HEK293 (cell line): ENCODE data around the gene PAF1.
A peak's percentile ranks its signal among the peaks of the same experiment; 100 is the strongest.

ENCODE experiments used
- CTCF ChIA-PET: fragments of 350-600 bp; formaldehyde crosslinking; extraction: SDS; loops from one replicate; lab custom pipeline; 2021; ENCODE audit warnings: antibody characterized with exemption; lab: Yijun Ruan, JAX
- POLR2A ChIA-PET: fragments of 300-600 bp; formaldehyde crosslinking; extraction: SDS; loops from one replicate; lab custom pipeline; 2020; ENCODE audit warnings: antibody characterized with exemption, inconsistent platforms; lab: Yijun Ruan, JAX
- H3K27ac ChIP-seq: fragments of 200-500 bp; sonication (Bioruptor generic); 2 replicates; pipeline ENCODE4 v1.5.1; 2014; ENCODE audit warnings: low read depth, low read length, control low read depth, inconsistent platforms; ENCODE audit errors: extremely low read depth
- H3K36me3 ChIP-seq, 2 experiments: fragments of 200-500 bp in 1 of 2; sonication (Bioruptor generic) in 1 of 2; 1 replicate in 1 of 2; 2 replicates in 1 of 2; pipeline ENCODE4 v1.5.1; 2014 to 2017; ENCODE audit warnings: inconsistent platforms in 2 of 2, low read length in 2 of 2; ENCODE audit not compliant: control insufficient read depth in 2 of 2, insufficient read depth in 1 of 2
- H3K4me1 ChIP-seq: fragments of 200-500 bp; sonication (Bioruptor generic); 2 replicates; pipeline ENCODE4 v1.5.1; 2014; ENCODE audit warnings: mild to moderate bottlenecking, low read length, inconsistent platforms; ENCODE audit not compliant: control insufficient read depth, insufficient read depth
- H3K4me3 ChIP-seq: 2 replicates; pipeline ENCODE4 v1.5.1; 2011; ENCODE audit warnings: low read depth, mild to moderate bottlenecking, control low read depth, low read length, moderate library complexity
- H3K9me3 ChIP-seq: fragments of 200-500 bp; sonication (Bioruptor generic); 2 replicates; pipeline ENCODE4 v1.5.1; 2014; ENCODE audit warnings: low read depth, low read length, inconsistent platforms; ENCODE audit not compliant: control insufficient read depth, insufficient read depth
- FEZF1 ChIP-seq: fragments of 450-650 bp; formaldehyde crosslinking; IDR thresholded peaks from 2 replicates; pipeline ENCODE4 v1.5.1; 2016; ENCODE audit warnings: missing biosample characterization, missing genetic modification characterization
- SP7 ChIP-seq: fragments of 450-650 bp; formaldehyde crosslinking; IDR thresholded peaks from 2 replicates; pipeline ENCODE4 v1.5.1; 2016; ENCODE audit warnings: missing biosample characterization, missing genetic modification characterization
- YY1 ChIP-seq: fragments of 450-650 bp; formaldehyde crosslinking; IDR thresholded peaks from 2 replicates; pipeline ENCODE4 v1.5.1; 2018; ENCODE audit warnings: missing biosample characterization, missing genetic modification characterization
- ZNF121 ChIP-seq: fragments of 450-650 bp; formaldehyde crosslinking; IDR thresholded peaks from 2 replicates; pipeline ENCODE4 v1.5.1; 2016; ENCODE audit warnings: missing biosample characterization, missing genetic modification characterization
- ZNF175 ChIP-seq: fragments of 450-650 bp; formaldehyde crosslinking; IDR thresholded peaks from 2 replicates; pipeline ENCODE4 v1.5.1; 2016; ENCODE audit warnings: missing biosample characterization, missing genetic modification characterization
- ZNF433 ChIP-seq: fragments of 450-650 bp; formaldehyde crosslinking; IDR thresholded peaks from 2 replicates; pipeline ENCODE4 v1.5.1; 2016; ENCODE audit warnings: missing biosample characterization, missing genetic modification characterization, low read depth
- ZNF48 ChIP-seq: fragments of 450-650 bp; formaldehyde crosslinking; IDR thresholded peaks from 2 replicates; pipeline ENCODE4 v1.5.1; 2016; ENCODE audit warnings: missing biosample characterization, missing genetic modification characterization
- ZNF518A ChIP-seq: fragments of 450-650 bp; formaldehyde crosslinking; conservative IDR thresholded peaks from 2 replicates; pipeline ENCODE4 v1.5.1; 2016; ENCODE audit warnings: low read depth, missing biosample characterization, missing genetic modification characterization
- ZNF600 ChIP-seq: fragments of 450-650 bp; formaldehyde crosslinking; IDR thresholded peaks from 2 replicates; pipeline ENCODE4 v1.5.1; 2016; ENCODE audit warnings: missing biosample characterization, missing genetic modification characterization
- ZNF629 ChIP-seq: fragments of 450-650 bp; formaldehyde crosslinking; IDR thresholded peaks from 2 replicates; pipeline ENCODE4 v1.5.1; 2017; ENCODE audit warnings: missing biosample characterization, missing genetic modification characterization
- ZNF791 ChIP-seq: fragments of 450-650 bp; formaldehyde crosslinking; IDR thresholded peaks from 2 replicates; pipeline ENCODE4 v1.5.1; 2016; ENCODE audit warnings: missing biosample characterization, missing genetic modification characterization
- TF ChIP-seq, protein P1 (sequence below): fragments of 450-650 bp; formaldehyde crosslinking; IDR thresholded peaks from 2 replicates; pipeline ENCODE4 v1.5.0; 2017; ENCODE audit warnings: missing biosample characterization, missing genetic modification characterization, borderline replicate concordance

The PAF1 gene

GRCh38 chr19:39372047-39372802 lies 18.7 kb downstream of the PAF1 start:
- H3K27ac ChIP-seq, result no peak overlapping the region
- no peaks in the 10 kb centered on the region; the same call in 1 of the 2 replicates for H3K4me1 ChIP-seq
- ChIA-PET CTCF (no interaction called here), POLR2A (interaction anchor here (0.5 to 0.6 kb wide), 2 partner anchors 51 to 185 kb away, joined by 3 to 5 read pairs; partner anchors contain the start of gene LRFN1)
- H3K36me3 ChIP-seq, result peaks cover 86 to 100% of the 10 kb centered on the region in 2 experiments
- TF ChIP-seq ZNF629 (tag by site-specific recombination), result no peak
- peak; percentile 60 for TF ChIP-seq SP7 (tag by site-specific recombination)
- no peak overlapping the region for H3K4me3 ChIP-seq
- H3K9me3 ChIP-seq, result no peaks in the 10 kb centered on the region

DNA sequence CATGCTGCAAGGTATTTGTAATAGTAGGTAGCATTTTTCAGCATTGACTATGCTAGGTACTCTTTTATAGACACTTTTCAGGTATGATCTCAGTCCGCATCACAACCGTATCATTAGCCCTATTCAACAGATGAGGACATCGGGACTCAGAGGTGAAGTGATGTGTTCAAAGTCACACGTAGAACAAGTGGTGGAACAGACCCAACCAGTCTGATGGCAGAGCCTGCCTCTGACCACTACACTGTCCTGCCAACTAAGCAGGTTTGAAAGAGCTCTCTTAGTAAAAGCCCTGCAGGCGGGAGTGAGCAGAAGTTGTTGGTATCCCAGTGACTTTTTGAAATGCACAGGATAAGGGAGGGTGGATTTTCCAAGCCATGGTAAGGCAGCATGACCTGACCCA lies 20.2 kb downstream of the PAF1 start:
- ChIA-PET CTCF (interaction anchor here (1.3 to 1.4 kb wide), 3 partner anchors 27 to 41 kb away, joined by 3 to 4 read pairs (median 4); partner anchors contain the start of gene PLEKHG2), POLR2A (interaction anchor here (1.1 to 1.5 kb wide), 2 partner anchors 20 to 29 kb away, joined by 3 to 4 read pairs; partner anchors contain the start of genes MED29, PAF1 and SAMD4B)
- no peaks in the 10 kb centered on the region for H3K9me3 ChIP-seq
- H3K4me1 ChIP-seq, result no peaks in the 10 kb centered on the region; the same call in 1 of the 2 replicates
- peak overlapping the region; percentile 21; the same call in 1 of the 2 replicates for H3K27ac ChIP-seq
- TF ChIP-seq SP7 (tag by site-specific recombination) (no peak), ZNF600 (tag by site-specific recombination) (0 out of 2 replicates have a peak, but pooled peaks have one; percentile 11)
- H3K36me3 ChIP-seq, result peaks cover 85 to 97% of the 10 kb centered on the region in 2 experiments
- no peak overlapping the region for H3K4me3 ChIP-seq

DNA sequence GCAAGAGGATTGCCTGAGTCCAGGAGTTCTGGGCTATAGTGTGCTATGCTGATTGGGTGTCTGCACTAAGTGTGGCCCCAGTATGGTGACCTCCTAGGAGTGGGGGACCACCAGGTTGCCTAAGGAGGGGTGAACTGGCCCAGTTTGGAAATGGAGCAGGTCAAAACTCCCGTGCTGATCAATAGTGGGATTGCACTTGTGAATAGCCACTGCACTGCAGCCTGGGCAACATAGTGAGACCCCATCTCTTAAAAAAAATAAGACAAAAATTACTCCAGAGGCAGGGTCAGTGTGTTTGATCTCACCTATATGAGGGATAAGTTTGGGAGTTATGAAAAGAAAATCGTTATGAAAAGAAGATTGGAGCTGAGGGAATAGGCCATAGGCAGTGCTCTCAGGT lies 21.7 kb downstream of the PAF1 start:
- ChIA-PET CTCF (interaction anchor here (0.6 to 1.4 kb wide), 9 partner anchors 13 to 1201 kb away, joined by 3 to 4 read pairs (median 3); partner anchors contain the start of gene SAMD4B), POLR2A (interaction anchor here (1.0 kb wide), 1 partner anchor 22 kb away, joined by 5 read pairs; the partner anchor contains the start of genes MED29 and PAF1)
- TF ChIP-seq ZNF791 (no peak), ZNF518A (tag by site-specific recombination) (no peak), YY1 (no peak), ZNF48 (tag by site-specific recombination) (no peak), FEZF1 (tag by site-specific recombination) (no peak), ZNF433 (no peak), ZNF175 (no peak), ZNF121 (peak; percentile 99)
- TF ChIP-seq, protein P1, sequence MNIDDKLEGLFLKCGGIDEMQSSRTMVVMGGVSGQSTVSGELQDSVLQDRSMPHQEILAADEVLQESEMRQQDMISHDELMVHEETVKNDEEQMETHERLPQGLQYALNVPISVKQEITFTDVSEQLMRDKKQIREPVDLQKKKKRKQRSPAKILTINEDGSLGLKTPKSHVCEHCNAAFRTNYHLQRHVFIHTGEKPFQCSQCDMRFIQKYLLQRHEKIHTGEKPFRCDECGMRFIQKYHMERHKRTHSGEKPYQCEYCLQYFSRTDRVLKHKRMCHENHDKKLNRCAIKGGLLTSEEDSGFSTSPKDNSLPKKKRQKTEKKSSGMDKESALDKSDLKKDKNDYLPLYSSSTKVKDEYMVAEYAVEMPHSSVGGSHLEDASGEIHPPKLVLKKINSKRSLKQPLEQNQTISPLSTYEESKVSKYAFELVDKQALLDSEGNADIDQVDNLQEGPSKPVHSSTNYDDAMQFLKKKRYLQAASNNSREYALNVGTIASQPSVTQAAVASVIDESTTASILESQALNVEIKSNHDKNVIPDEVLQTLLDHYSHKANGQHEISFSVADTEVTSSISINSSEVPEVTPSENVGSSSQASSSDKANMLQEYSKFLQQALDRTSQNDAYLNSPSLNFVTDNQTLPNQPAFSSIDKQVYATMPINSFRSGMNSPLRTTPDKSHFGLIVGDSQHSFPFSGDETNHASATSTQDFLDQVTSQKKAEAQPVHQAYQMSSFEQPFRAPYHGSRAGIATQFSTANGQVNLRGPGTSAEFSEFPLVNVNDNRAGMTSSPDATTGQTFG (tag by site-specific recombination), result no peak
- H3K4me3 ChIP-seq, result no peak overlapping the region
- no peaks in the 10 kb centered on the region for H3K9me3 ChIP-seq
- H3K4me1 ChIP-seq, result no peaks in the 10 kb centered on the region; the same call in 1 of the 2 replicates
- H3K27ac ChIP-seq, result no peak overlapping the region
- peaks cover 85 to 97% of the 10 kb centered on the region in 2 experiments for H3K36me3 ChIP-seq
